HG03439 (cell line): Measurements from ENCODE around the gene AGTPBP1.

Experiments used
- ATAC-seq: cut with Tn5 transposase; IDR thresholded peaks from one replicate; pipeline ENCODE4 v1.9.1; 2021; ENCODE audit warnings: mild to moderate bottlenecking, moderate library complexity; ENCODE audit not compliant: unreplicated experiment

AGTPBP1 gene

DNA sequence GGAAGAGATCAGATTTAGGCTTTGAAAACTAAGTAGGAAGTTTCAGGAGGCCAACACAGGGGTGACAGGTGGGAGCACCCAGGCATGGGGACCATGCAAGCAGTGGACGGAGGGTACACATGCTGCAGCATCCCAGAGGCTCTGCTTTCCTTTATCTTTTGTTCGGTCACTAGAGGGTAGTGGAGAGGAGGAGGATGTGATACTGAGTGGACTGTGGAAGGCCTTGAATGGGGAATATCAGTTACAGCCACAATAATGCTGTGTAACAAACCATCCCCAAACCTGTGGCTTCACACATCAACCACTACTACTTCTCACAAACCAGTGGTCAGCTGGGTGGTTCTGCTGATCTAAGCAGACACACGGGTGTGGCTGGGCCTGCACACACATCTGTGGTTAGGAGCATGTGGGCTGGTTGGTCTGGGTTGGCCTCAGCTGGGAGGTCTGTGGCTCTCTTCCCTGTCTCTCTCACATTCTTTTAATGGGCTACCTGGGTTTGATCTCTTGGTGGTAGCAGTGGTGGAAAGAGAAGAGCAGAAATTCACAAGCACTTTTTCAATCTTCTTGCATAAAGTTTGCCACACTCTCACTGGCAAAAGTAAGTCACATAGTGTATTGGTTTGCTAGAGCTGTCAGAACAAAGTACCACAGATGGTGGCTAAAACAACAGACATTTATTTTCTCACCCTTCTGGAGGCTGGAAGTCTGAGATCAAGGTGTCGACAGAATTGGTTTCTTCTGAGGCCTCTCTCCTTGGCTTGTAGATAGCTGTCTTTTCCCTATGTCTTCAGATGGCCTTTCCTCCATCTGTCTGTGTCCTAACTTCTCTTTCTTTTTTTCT lies 238.7 kb downstream of the AGTPBP1 start:
- ATAC-seq, result no peak

DNA sequence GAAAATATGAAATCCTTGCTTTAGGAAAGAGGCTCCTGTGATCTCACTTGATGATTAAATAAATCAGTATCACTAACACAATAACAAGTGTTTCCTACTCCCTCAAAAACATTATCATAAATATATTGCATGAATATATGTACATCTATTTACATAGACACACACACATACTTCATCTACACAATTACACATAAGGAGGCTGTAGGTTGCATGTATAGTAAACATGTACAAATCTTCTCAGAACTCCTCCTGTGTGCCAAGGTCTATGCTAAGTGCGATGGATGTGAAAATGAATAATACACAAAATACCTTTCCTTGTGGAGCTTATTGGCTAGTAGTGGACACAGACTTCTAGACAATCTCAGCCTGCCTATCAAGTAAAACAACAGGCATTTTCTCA lies 239.9 kb downstream of the AGTPBP1 start:
- ATAC-seq, result no peak

DNA sequence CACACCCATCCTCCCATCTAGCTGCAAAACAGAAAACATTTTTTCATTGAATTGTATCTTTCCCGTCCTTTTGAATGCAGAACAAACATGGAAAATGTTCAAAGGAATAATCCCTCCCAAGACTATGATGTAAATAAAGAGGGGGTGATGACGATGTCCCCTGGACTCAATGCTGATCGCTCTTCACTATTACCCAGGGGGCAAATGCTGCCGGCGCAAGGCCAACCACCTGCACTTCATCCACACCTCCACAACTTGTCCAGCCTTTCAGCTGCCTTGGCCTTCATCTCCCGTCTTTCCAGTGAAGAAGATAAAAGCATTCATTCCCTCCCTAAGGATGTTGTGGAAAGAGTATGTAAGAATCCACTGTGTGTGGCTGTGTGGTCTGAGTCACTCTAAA lies 240.3 kb downstream of the AGTPBP1 start:
- ATAC-seq, result no peak
